ENCODE measurements around the gene METAP1. TPM values are rescaled to one million over a fixed set of nuclear protein-coding genes. Genes with fewer than 3 reads are reported as not detected.
"Not testable (repeated sequence)": the region's sequence is repeated elsewhere in the genome, so short reads cannot be mapped to it uniquely, and the experiment has no call there.

The METAP1 gene
- polyA plus RNA-seq, 2 of the 4 experiments (the other 2 are of a cell fraction), result 68.2 to 106 TPM

GRCh38 chr4:99022566-99022965 is 27.0 kb downstream of the METAP1 start:
- no peak for DNase-seq (ENCODE audit: low read depth in 1 of 2, low spot score in 1 of 2)
- POLR2A ChIA-PET, result no interaction called here
- H3K27ac ChIP-seq, result no peak overlapping the region
- no peak for FAIRE-seq
- 99% methylated on average over 9 of the region's 9 CpGs for WGBS (ENCODE audit: missing lambda C conversion rate)
- H3K9me3 ChIP-seq, result peaks cover 8% of the 10 kb centered on the region; the same call in 1 of the 3 replicates
- H3K4me3 ChIP-seq, result no peak overlapping the region
- H3K4me1 ChIP-seq, result peaks cover 38% of the 10 kb centered on the region
- no peak overlapping the region for H3K4me2 ChIP-seq
- TF ChIP-seq RNF2 (IDR thresholded peaks at IDR 0.05; ENCODE audit: borderline replicate concordance, low read depth) (no peak), RFX5 (IDR thresholded peaks at IDR 0.05) (no peak), POLR2AphosphoS2 (conservative IDR thresholded peaks at IDR 0.05; ENCODE audit: low read length) (no peak), KDM1A (IDR thresholded peaks at IDR 0.05; ENCODE audit: low read depth) (no peak), BHLHE40 (IDR thresholded peaks at IDR 0.05; ENCODE audit: low read depth, low read length) (no peak), CTCF (IDR thresholded peaks at IDR 0.05) (no peak), POLR2A (IDR thresholded peaks at IDR 0.05; ENCODE audit: low read length) (no peak), FOSB (CRISPR knock-in tag; IDR thresholded peaks at IDR 0.05) (no peak), HEYL (CRISPR knock-in tag; IDR thresholded peaks at IDR 0.05) (no peak)
- CTCF ChIA-PET, result no interaction called here
- ATAC-seq, result no peak

GRCh38 chr4:99023800-99024251 is 28.3 kb downstream of the METAP1 start:
- Histone ChIP-seq H3K4me2 (peak overlapping the region; percentile 76), H3K4me1 (peaks cover 51% of the 10 kb centered on the region), H3K27ac (peak overlapping the region; percentile 39 to 78; a peak in 5 of 6 replicates)
- CTCF ChIA-PET, result interaction anchor here (1.8 kb wide), 1 partner anchor 28 kb away, joined by 6 read pairs; the partner anchor contains the start of gene METAP1
- WGBS (ENCODE audit: missing lambda C conversion rate), result 13% methylated on average over 9 of the region's 10 CpGs
- H3K9me3 ChIP-seq; DNase-seq (ENCODE audit: low read depth in 1 of 2, low spot score in 1 of 2); FAIRE-seq; POLR2A ChIA-PET; H3K4me3 ChIP-seq: not testable (repeated sequence)
- ATAC-seq, result peak in 1 of 2 experiments; percentile 49; a peak in 3 of 6 replicates

- peak overlapping the region; percentile 76 for H3K4me2 ChIP-seq
- ChIA-PET POLR2A (no interaction called here), CTCF (interaction anchor here (1.8 to 3.8 kb wide), 2 partner anchors 29 to 32 kb away, joined by 6 to 19 read pairs; partner anchors contain the start of gene METAP1)
- TF ChIP-seq CTCF (IDR thresholded peaks at IDR 0.05) (peak; percentile 15; the same call in 1 of the 3 replicates), KDM1A (IDR thresholded peaks at IDR 0.05; ENCODE audit: low read depth) (no peak)
- H3K4me3 ChIP-seq, result no peak overlapping the region
- FAIRE-seq, result no peak
- ATAC-seq, result peak; percentile 78 to 88
- 47% methylated on average over 7 of the region's 7 CpGs for WGBS (ENCODE audit: missing lambda C conversion rate)
- DNase-seq (ENCODE audit: low read depth in 1 of 2, low spot score in 1 of 2), result peak in 1 of 2 experiments; percentile 11
- peaks cover 8% of the 10 kb centered on the region; the same call in 1 of the 3 replicates for H3K9me3 ChIP-seq
- peaks cover 58% of the 10 kb centered on the region for H3K4me1 ChIP-seq
- H3K27ac ChIP-seq, result peak overlapping the region; percentile 39 to 78; a peak in 4 of 6 replicates
Observed at GRCh38 chr4:99024481-99025275, 29.2 kb downstream of the METAP1 start.

GRCh38 chr4:99025506-99025905 is 30.0 kb downstream of the METAP1 start:
- Histone ChIP-seq H3K9me3 (peaks cover 5% of the 10 kb centered on the region; the same call in 1 of the 3 replicates), H3K27ac (no peak overlapping the region), H3K4me3 (no peak overlapping the region), H3K4me1 (peaks cover 58% of the 10 kb centered on the region), H3K4me2 (peak overlapping the region; percentile 76; the same call in 1 of the 3 replicates)
- ChIA-PET POLR2A (no interaction called here), CTCF (interaction anchor here (3.8 kb wide), 1 partner anchor 31 kb away, joined by 19 read pairs; no protein-coding TSS in a partner anchor)
- DNase-seq (ENCODE audit: low read depth in 1 of 2, low spot score in 1 of 2), result no peak
- 71% methylated on average over 1 of the region's 1 CpG for WGBS (ENCODE audit: missing lambda C conversion rate)
- ATAC-seq, result no peak
- FAIRE-seq, result no peak
- TF ChIP-seq REST (IDR thresholded peaks at IDR 0.05) (no peak), RCOR1 (IDR thresholded peaks at IDR 0.05; ENCODE audit: low read depth, low read length) (no peak), MAZ (IDR thresholded peaks at IDR 0.05; ENCODE audit: borderline replicate concordance, low read depth, low read length) (no peak), NPAS2 (CRISPR knock-in tag; IDR thresholded peaks at IDR 0.05; ENCODE audit: borderline replicate concordance) (no peak), CTCF (IDR thresholded peaks at IDR 0.05) (no peak), CBX8 (IDR thresholded peaks at IDR 0.05) (no peak), NFE2L2 (conservative IDR thresholded peaks at IDR 0.05; ENCODE audit: low read length) (no peak), HDAC2 (IDR thresholded peaks at IDR 0.05) (no peak)

Data from A549 (cell line).